GM12801 (cell line): ENCODE results near the gene RNF167.

ENCODE experiments used
- TF ChIP-seq, protein P1 (sequence below): IDR thresholded peaks from one replicate; pipeline ENCODE4 v1.5.1; 2011; ENCODE audit warnings: control low read depth; ENCODE audit not compliant: insufficient read length; ENCODE audit errors: extremely low read depth

RNF167 gene

GRCh38 chr17:4967539-4968485, 27.7 kb downstream of the RNF167 start, which contains the start of gene SPAG7:
Gene SPAG7 (minus strand): TSS chr17:4967817. CDS start chr17:4967804, 13 bp downstream.
- TF ChIP-seq, protein P1, sequence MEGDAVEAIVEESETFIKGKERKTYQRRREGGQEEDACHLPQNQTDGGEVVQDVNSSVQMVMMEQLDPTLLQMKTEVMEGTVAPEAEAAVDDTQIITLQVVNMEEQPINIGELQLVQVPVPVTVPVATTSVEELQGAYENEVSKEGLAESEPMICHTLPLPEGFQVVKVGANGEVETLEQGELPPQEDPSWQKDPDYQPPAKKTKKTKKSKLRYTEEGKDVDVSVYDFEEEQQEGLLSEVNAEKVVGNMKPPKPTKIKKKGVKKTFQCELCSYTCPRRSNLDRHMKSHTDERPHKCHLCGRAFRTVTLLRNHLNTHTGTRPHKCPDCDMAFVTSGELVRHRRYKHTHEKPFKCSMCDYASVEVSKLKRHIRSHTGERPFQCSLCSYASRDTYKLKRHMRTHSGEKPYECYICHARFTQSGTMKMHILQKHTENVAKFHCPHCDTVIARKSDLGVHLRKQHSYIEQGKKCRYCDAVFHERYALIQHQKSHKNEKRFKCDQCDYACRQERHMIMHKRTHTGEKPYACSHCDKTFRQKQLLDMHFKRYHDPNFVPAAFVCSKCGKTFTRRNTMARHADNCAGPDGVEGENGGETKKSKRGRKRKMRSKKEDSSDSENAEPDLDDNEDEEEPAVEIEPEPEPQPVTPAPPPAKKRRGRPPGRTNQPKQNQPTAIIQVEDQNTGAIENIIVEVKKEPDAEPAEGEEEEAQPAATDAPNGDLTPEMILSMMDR: no peak

DNA sequence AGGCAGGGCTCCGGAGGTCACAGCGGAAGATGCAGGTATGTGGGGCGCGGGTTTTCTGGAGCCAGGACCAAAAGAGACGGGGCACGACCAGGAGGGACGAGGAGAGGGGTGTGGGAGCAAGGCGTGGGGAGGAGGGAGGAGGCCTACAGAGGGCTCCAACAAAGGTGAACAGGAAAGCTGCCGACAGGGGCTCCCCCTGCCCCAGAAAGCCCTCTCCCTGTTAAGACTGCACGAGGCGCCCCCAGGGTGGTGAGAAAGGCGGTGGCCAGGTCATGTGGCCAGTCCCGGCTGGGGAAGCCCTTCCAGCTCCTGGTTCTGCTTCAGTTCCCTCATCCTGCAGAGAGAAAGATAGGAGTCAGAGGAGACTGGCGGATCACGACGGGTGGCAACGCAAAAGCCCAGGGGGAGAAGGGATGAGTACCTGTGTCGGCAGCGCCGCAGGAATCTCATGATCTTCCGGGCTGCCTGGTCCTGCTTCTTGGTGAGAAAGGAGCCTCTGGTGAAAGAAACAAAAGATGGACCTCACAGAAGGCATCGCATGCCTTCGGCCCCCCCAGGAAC, 28.5 kb downstream of the RNF167 start:
- TF ChIP-seq, protein P1: no peak

DNA sequence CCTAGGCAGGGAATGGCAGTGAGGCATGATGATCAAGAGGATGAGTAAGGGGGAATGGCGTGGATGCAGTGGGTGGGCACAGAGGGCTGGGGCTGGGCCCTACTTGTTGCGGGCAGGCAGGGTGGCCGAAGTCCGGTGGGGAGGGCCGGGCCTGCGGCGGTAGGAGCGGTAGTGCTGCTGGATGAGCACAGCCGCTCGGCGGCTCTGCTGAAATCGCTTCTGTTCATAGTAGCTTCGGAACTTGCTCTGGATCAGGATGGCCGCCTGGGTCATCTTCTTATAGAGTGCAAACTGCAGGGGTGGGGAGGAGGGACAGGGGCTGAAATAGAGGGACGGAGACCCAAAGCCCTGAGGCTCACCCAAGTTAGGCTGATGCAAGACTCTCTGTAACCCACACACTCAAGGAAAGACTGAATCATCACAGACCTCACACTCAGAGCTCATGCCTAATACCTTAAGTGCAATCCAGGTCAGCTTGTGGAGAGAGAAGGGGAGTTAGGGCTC, 29.0 kb downstream of the RNF167 start:
- TF ChIP-seq, protein P1: no peak

DNA sequence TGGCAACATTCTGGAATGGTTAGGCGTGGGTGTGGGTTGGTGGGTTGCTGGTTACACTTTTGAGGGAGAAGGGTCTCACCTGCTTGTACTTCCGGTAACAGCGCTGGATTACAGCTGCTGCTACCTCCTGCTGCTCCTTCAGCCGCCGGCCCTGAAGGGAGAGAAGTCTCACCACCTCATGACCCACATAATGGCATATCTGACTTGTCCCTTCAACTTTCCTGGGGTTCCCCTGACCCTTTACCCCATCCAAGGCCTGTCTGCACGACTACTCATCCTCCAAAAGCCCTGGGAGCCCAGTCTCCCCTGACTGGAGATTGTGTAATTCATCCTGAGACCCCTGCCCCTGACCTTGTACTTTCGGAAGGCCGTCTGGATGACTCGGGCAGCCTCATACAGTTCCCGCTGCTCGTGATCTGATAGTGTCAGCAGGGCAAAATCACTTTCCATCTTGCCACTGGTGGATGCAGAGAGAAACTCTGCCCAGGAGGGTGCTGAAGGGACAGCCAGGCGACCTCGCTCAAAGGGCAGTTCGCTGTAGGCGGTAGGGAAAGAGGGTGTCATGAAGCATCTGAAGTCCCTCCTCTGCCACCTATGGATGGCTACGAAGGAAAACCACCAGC, 29.6 kb downstream of the RNF167 start:
- TF ChIP-seq, protein P1: no peak

- TF ChIP-seq, protein P1: no peak
These were observed 30.2 kb downstream of the RNF167 start for GRCh38 chr17:4970273-4970672.

GRCh38 chr17:4971826-4972225, 31.8 kb downstream of the RNF167 start:
- TF ChIP-seq, protein P1: no peak

DNA sequence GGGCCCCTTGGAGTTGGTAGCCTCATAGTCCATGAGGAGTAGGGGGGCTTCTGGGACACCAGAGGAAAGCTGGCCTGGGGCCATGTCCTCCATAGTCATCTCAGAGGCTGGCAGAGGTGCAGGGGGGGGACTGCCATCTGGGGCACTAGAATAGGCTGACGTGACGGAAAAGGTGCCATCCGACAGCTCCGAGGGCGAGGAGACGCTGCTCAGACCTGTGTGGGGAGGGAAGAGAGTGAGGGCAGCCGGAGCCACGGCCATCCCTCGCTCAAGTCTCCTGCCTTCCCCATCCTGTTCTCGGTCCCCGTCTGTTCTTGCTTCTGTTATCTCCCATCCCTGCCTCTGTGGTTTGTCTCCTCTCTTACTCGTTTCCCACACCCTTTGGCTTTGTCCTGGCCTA, 32.3 kb downstream of the RNF167 start:
- TF ChIP-seq, protein P1: no peak
